Testis (tissue), 3 donors: ENCODE results near the gene RAMACL. TPM values are rescaled to one million over a fixed set of nuclear protein-coding genes. Genes with fewer than 3 reads are reported as not detected.
"Not testable (repeated sequence)": the region's sequence is repeated elsewhere in the genome, so short reads cannot be mapped to it uniquely, and the experiment has no call there.

Source experiments
- DNase-seq: peaks from one replicate; pipeline ENCODE4 v3.0.0-alpha.2; 2019
- H3K27ac ChIP-seq, 2 donors: fragments of 200-600 bp; sonication (generic); one replicate each; pipeline ENCODE4 v1.5.1; 2019
- H3K27me3 ChIP-seq: fragments of 200-600 bp; sonication (generic); one replicate; pipeline ENCODE4 v1.5.1; 2019
- H3K36me3 ChIP-seq: fragments of 200-600 bp; sonication (generic); one replicate; pipeline ENCODE4 v1.5.1; 2017; ENCODE audit warnings: low read depth; ENCODE audit errors: missing control alignments
- H3K4me1 ChIP-seq: fragments of 200-600 bp; sonication (generic); one replicate; pipeline ENCODE4 v1.5.1; 2019
- H3K4me3 ChIP-seq, 2 donors: fragments of 200-600 bp; sonication (generic); one replicate each; pipeline ENCODE4 v1.5.1; 2017 to 2019
- H3K9me3 ChIP-seq: fragments of 200-600 bp; sonication (generic); one replicate; pipeline ENCODE4 v1.5.1; 2017
- POLR2A ChIP-seq: fragments of 450-650 bp; IDR thresholded peaks from one replicate; pipeline ENCODE4 v1.6.1; 2017; ENCODE audit warnings: antibody characterized with exemption, mild to moderate bottlenecking, moderate library complexity
- WGBS, 2 donors: methylation state at CpG; one replicate each; pipeline ENCODE4 v1.1.5; 2018; 5-methylcytosine and 5-hydroxymethylcytosine counted together
- intact Hi-C: fragments of 100-400 bp; cut with DNase I; formaldehyde crosslinking; loops from one replicate; pipeline ENCODE4 v1.15.1; 2023; ENCODE audit warnings: low total_unique reads
- polyA plus RNA-seq: library from polyadenylated mRNA; stranded (reverse); fragments of 350-450 nt; fragmentation: Illumina TruSeq; extraction: RNeasy Lipid Tissue Mini Kit (QIAGEN cat#74804); gene quantifications from one replicate; pipeline ENCODE4 v1.2.3, GENCODE V29; 2014; ENCODE audit warnings: low read depth, low replicate concordance; ENCODE audit not compliant: insufficient read depth
- total RNA-seq, 2 donors: library from RNA; depleted of rRNA; stranded (reverse); fragments of >200 nt; gene quantifications; one replicate each; pipeline ENCODE4 v1.2.3, GENCODE V29; 2016
- TF ChIP-seq, protein P1 (sequence below), 3 experiments: fragments of 450-650 bp in 2 of 3; fragments of 200-600 bp in 1 of 3; sonication (generic) in 1 of 3; IDR thresholded peaks; one replicate each; pipeline ENCODE4 v1.5.1; 2016 to 2019; ENCODE audit warnings: antibody characterized with exemption in 3 of 3, mild to moderate bottlenecking in 2 of 3, moderate library complexity in 1 of 3

RAMACL gene
- total and polyA plus RNA-seq, 3 donors from 2014 or later, result 1.7 to 1.9 TPM; not detected in 1

DNA sequence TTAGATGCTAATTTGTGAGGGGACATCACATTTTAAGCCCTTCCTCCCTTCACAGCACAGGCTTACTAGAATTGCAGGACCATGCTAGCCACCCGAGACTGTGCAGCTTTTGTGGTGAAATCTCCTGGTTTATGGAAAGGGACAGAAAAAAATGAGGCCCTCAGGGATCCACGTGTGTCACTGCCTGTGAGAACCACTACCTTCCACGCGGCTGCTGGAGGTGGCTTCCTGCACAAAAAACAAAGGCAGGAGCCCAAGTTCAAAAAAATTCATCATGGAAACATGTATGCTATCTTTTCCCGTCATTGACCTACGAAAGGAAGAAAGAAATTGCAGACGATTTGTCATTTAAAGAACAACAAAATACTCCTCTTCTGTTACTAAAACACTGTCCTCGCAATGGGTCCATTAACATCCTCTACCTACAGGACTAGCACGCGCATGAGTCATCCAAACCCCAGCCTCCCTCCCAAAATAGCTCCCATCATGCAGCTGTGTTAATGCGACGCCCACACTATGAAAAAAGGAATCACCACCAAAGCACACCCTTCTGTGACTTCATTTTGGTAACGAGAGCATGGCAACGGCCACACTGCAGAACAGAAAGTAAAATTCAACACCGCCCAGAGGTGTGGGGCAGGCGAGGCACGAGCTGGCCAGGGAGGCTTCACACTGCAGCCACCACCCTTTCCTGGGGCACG lies 45.7 kb downstream of the RAMACL start:
- H3K9me3 ChIP-seq, result no peaks in the 10 kb centered on the region
- no peak overlapping the region for H3K27ac ChIP-seq
- H3K27me3 ChIP-seq, result no peaks in the 10 kb centered on the region
- H3K4me3 ChIP-seq, result no peak overlapping the region
- H3K36me3 ChIP-seq, result no peaks in the 10 kb centered on the region
- intact Hi-C loops, result no loop called here
- 76 to 87% methylated on average over 18 of the region's 18 CpGs for WGBS, 2 donors
- no peaks in the 10 kb centered on the region for H3K4me1 ChIP-seq
- DNase-seq, result no peak
- TF ChIP-seq, protein P1, sequence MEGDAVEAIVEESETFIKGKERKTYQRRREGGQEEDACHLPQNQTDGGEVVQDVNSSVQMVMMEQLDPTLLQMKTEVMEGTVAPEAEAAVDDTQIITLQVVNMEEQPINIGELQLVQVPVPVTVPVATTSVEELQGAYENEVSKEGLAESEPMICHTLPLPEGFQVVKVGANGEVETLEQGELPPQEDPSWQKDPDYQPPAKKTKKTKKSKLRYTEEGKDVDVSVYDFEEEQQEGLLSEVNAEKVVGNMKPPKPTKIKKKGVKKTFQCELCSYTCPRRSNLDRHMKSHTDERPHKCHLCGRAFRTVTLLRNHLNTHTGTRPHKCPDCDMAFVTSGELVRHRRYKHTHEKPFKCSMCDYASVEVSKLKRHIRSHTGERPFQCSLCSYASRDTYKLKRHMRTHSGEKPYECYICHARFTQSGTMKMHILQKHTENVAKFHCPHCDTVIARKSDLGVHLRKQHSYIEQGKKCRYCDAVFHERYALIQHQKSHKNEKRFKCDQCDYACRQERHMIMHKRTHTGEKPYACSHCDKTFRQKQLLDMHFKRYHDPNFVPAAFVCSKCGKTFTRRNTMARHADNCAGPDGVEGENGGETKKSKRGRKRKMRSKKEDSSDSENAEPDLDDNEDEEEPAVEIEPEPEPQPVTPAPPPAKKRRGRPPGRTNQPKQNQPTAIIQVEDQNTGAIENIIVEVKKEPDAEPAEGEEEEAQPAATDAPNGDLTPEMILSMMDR (IDR thresholded peaks at IDR 0.05), result no peak
- no peak for TF ChIP-seq POLR2A

DNA sequence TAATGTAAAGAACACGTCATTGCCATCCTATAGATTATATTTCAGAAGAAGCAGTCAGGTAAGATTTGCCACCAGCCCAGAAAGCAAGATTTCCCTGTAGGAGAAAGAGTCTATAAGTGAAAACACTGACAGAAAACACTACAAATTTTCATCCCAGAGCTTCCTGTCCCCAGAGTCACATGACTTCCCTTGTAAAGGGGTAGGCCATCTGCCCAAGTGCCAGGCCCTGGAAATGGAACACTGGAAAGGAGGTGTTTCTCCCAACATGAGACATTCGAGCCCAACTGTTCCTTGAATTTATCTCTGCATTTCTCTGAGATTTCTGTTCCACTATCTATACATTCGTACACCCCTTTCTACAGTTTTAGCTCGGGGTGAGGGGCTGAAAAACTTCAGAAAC lies 46.9 kb downstream of the RAMACL start:
- intact Hi-C loops, result no loop called here
- Histone ChIP-seq H3K4me3 (no peak overlapping the region), H3K27ac (no peak overlapping the region), H3K27me3 (no peaks in the 10 kb centered on the region), H3K9me3 (no peaks in the 10 kb centered on the region), H3K4me1 (no peaks in the 10 kb centered on the region), H3K36me3 (no peaks in the 10 kb centered on the region)
- TF ChIP-seq, protein P1 (IDR thresholded peaks at IDR 0.05), result no peak
- TF ChIP-seq POLR2A, result no peak
- DNase-seq, result no peak
- WGBS, 2 donors, result 87 to 89% methylated on average over 4 of the region's 4 CpGs

- H3K36me3 ChIP-seq, result not testable (repeated sequence)
Observed at GRCh38 chr6:166539011-166539385, 47.5 kb downstream of the RAMACL start.

DNA sequence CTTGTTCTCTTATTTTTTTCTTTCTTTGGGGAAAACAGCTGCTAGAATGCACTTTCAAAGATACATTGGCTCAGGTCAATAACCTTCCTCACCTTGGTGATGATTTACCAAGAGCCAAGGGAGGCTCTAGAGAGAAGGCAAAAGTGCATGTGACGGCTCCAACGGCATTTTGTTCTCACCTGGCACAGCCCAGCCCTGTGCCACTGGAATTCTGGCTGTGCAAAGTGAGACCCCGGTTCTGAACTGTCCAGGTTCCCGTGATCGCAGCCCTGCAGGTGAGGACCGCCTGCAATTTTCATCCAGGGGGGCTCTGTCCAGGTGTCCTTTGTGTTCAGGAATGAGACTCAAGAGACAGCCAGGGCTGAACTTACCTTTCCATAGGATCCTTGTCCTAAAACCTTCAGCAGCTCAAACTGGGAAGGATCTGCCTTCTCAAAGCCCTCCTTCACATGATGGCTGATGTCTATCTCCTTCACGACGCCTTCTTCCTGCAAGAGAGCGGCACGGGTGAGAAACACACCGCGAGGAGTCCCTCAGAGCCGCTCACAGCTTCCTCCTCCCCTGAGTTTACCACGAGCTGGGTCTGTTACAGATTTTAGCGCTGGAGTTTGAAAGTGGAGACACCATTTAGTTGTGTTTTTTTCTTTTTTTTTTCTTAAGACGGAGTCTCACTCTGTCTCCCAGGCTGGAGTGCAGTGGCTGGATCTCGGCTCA lies 48.0 kb downstream of the RAMACL start:
- intact Hi-C loops, result no loop called here
- no peak overlapping the region for H3K4me3 ChIP-seq
- TF ChIP-seq, protein P1 (IDR thresholded peaks at IDR 0.05), result no peak
- TF ChIP-seq POLR2A, result no peak
- H3K27me3 ChIP-seq, result no peaks in the 10 kb centered on the region
- no peak overlapping the region for H3K27ac ChIP-seq
- DNase-seq, result no peak
- H3K9me3 ChIP-seq, result no peaks in the 10 kb centered on the region
- H3K4me1 ChIP-seq, result no peaks in the 10 kb centered on the region
- WGBS, 2 donors, result 82 to 89% methylated on average over 17 of the region's 17 CpGs
- H3K36me3 ChIP-seq, result no peaks in the 10 kb centered on the region

More at GRCh38 chr6:166539011-166539385, 47.5 kb downstream of the RAMACL start:
- DNase-seq, H3K27me3 ChIP-seq, intact Hi-C loops, H3K27ac ChIP-seq, H3K9me3 ChIP-seq, H3K4me3 ChIP-seq, H3K4me1 ChIP-seq: not testable (repeated sequence)
- 92 to 96% methylated on average over 9 of the region's 9 CpGs for WGBS, 2 donors

- Histone ChIP-seq H3K4me1 (no peaks in the 10 kb centered on the region), H3K9me3 (no peaks in the 10 kb centered on the region), H3K27ac (no peak overlapping the region), H3K36me3 (no peaks in the 10 kb centered on the region), H3K4me3 (no peak overlapping the region), H3K27me3 (no peaks in the 10 kb centered on the region)
- TF ChIP-seq POLR2A, result no peak
- TF ChIP-seq, protein P1 (IDR thresholded peaks at IDR 0.05), result no peak
- intact Hi-C loops, result no loop called here
- no peak for DNase-seq
- 92 to 93% methylated on average over 17 of the region's 17 CpGs for WGBS, 2 donors
Observed at GRCh38 chr6:166534658-166535406, 51.6 kb downstream of the RAMACL start.
